ENCODE data around the gene NEDD8. TPM values are rescaled to one million over a fixed set of nuclear protein-coding genes. Genes with fewer than 3 reads are reported as not detected.

The NEDD8 gene
- total RNA-seq, 1 donor from 2014 or later = 169 TPM

DNA sequence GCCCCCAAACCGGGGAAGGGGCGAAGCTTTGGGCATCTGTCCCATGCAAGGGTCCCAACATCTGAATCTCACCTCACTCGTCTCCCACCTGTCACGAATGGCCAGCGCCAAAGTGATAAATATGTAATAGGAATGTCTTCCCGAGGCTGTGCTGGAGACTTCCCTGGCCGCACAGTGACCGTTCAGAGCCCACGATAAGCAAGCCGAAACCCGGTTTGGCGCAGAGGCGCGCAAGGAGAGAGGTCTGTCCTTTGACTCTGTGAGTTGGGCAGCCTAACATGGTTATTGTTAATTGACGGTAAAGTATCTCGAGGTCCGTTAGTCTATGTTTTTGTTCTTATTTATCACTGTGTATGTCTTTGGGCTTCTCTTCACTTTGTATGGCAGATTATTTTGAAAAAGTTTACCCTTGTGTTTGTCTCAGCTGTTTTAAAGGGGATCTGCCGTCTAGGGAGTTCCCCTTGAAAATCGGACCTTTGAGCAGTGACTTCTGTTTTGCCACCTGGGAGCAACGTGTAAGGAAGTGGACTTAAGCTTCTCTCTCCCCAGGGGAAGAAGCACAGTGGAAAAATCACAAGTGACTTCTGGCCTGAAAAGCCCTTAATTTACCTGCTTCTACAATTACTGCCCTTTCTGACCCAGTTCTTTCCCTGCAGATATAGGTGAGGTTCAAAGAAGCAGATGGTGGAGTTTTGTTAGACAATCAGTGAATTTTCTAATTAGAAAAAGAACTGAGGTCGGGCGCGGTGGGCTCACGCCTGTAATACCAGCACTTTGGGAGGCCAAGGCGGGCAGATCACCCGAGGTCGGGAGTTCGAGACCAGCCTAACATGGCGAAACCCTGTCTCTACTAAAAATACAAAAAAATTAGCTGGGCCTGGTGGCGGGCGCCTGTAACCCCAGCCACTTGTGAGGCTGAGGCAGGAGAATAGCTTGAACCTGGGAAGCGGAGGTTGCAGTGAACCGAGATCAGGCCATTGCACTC, 35.8 kb downstream of the NEDD8 start:
- no peak for TF ChIP-seq CTCF (IDR thresholded peaks at IDR 0.05; ENCODE audit: partially characterized antibody, unreplicated experiment)
- Mint-ChIP-seq H3K27me3 (ENCODE audit: unreplicated experiment) (peaks cover 11% of the 10 kb centered on the region), H3K4me3 (ENCODE audit: unreplicated experiment) (peak overlapping the region; percentile 96), H3K27ac (ENCODE audit: unreplicated experiment) (peak overlapping the region; percentile 96), H3K9me3 (ENCODE audit: unreplicated experiment) (peaks cover 6% of the 10 kb centered on the region), H3K36me3 (ENCODE audit: unreplicated experiment) (no peaks in the 10 kb centered on the region), H3K4me1 (ENCODE audit: low read depth, unreplicated experiment) (peaks cover 6% of the 10 kb centered on the region)
- no peak for DNase-seq

GRCh38 chr14:24195186-24196070, 36.7 kb downstream of the NEDD8 start, which contains the start of gene TM9SF1:
TM9SF1 (minus strand) TSS chr14:24195441; CDS start chr14:24195019, 422 bp downstream.
- Mint-ChIP-seq H3K27me3 (ENCODE audit: unreplicated experiment) (peaks cover 11% of the 10 kb centered on the region), H3K4me1 (ENCODE audit: low read depth, unreplicated experiment) (peaks cover 6% of the 10 kb centered on the region), H3K27ac (ENCODE audit: unreplicated experiment) (peak within 1 kb of the TSS; percentile 96), H3K36me3 (ENCODE audit: unreplicated experiment) (no peaks in the 10 kb centered on the region), H3K9me3 (ENCODE audit: unreplicated experiment) (peaks cover 6% of the 10 kb centered on the region), H3K4me3 (ENCODE audit: unreplicated experiment) (peak within 1 kb of the TSS; percentile 96)
- DNase-seq = peak; percentile 91
- TF ChIP-seq CTCF (IDR thresholded peaks at IDR 0.05; ENCODE audit: partially characterized antibody, unreplicated experiment) = no peak

DNA sequence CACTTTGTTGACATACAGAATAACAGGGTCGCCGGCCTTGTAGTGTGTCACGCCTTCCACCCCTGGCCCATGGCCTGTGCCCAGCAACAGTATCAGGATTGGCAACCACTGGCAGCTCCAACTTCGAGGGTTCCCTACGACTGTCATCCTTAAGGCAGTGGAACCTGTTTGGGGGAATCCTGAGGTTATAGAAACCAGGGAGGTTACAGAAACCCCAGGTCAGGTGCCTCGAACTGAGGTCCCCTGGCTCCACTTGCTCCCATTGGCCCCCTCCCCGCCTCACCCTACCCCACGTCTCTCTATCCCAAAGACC, 37.3 kb downstream of the NEDD8 start:
- H3K4me3 Mint-ChIP-seq (ENCODE audit: unreplicated experiment) = peak overlapping the region; percentile 89
- H3K9me3 Mint-ChIP-seq (ENCODE audit: unreplicated experiment) = peaks cover 6% of the 10 kb centered on the region
- no peaks in the 10 kb centered on the region for H3K36me3 Mint-ChIP-seq (ENCODE audit: unreplicated experiment)
- H3K27me3 Mint-ChIP-seq (ENCODE audit: unreplicated experiment) = peaks cover 11% of the 10 kb centered on the region
- no peak for TF ChIP-seq CTCF (IDR thresholded peaks at IDR 0.05; ENCODE audit: partially characterized antibody, unreplicated experiment)
- H3K27ac Mint-ChIP-seq (ENCODE audit: unreplicated experiment) = peak overlapping the region; percentile 59
- DNase-seq = no peak
- peaks cover 6% of the 10 kb centered on the region for H3K4me1 Mint-ChIP-seq (ENCODE audit: low read depth, unreplicated experiment)

DNA sequence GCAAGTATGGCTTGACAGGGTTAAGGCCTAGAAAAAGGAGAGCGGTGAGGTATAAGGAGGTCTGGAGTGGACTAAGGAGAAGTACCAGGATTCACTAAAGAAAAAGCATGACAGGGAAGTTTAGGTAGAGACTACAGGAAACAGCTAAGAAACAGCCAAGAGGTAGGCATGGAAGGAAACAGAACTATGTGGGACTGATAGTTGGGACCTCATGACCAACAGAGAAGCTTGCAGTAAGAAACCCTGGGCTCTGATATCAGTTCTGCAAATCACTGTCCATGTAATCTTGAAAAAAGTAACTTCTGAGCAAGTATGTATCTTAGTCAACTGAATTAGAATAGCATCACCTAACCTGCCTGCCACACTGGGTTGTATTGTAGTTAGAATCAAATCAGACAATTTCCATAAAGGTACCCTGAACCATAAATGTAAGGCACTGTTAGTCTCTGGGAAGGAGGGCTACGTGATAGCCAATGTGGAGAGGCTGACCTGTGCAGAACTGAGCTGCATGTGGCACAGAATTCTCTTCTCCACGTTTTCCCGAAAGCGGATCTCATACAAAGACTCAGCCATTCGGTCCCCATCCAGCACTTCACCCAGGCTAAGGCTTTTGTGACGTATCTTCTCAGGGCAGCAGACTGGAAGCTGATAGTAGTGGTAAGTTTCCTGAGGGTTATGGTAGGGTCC, 37.8 kb downstream of the NEDD8 start:
- Mint-ChIP-seq H3K27ac (ENCODE audit: unreplicated experiment) (peak overlapping the region; percentile 28), H3K36me3 (ENCODE audit: unreplicated experiment) (no peaks in the 10 kb centered on the region), H3K4me1 (ENCODE audit: low read depth, unreplicated experiment) (peaks cover 6% of the 10 kb centered on the region)

More for the DNA sequence above, 37.8 kb downstream of the NEDD8 start:
- Mint-ChIP-seq H3K27me3 (ENCODE audit: unreplicated experiment) (peaks cover 11% of the 10 kb centered on the region), H3K4me3 (ENCODE audit: unreplicated experiment) (peak overlapping the region; percentile 89), H3K9me3 (ENCODE audit: unreplicated experiment) (peaks cover 8% of the 10 kb centered on the region)
- no peak for DNase-seq
- TF ChIP-seq CTCF (IDR thresholded peaks at IDR 0.05; ENCODE audit: partially characterized antibody, unreplicated experiment) = no peak
